GM12892 (cell line): ENCODE results near the gene POMGNT1.
"Not testable (repeated sequence)": the region's sequence is repeated elsewhere in the genome, so short reads cannot be mapped to it uniquely, and the experiment has no call there.

ENCODE experiments used
- POLR2AphosphoS5 ChIP-seq: IDR thresholded peaks from 2 replicates; pipeline ENCODE4 v1.6.1; 2011; ENCODE audit warnings: low read depth, low read length, control low read depth
- TAF1 ChIP-seq: IDR thresholded peaks from 2 replicates; pipeline ENCODE4 v1.6.1; 2011; ENCODE audit warnings: low read depth, mild to moderate bottlenecking, control low read depth, low read length, borderline replicate concordance

- TF ChIP-seq POLR2AphosphoS5, TAF1: not testable (repeated sequence)
These were observed 33.0 kb upstream of the POMGNT1 start for GRCh38 chr1:46231231-46231630.
